ENCODE results near the gene TBC1D16.

TBC1D16 gene

GRCh38 chr17:80009391-80010282 is 26.0 kb downstream of the TBC1D16 start:
- Histone ChIP-seq H3K79me2 (ENCODE audit: control insufficient read depth, insufficient read depth, low read length, unreplicated experiment) (peaks cover 3% of the 10 kb centered on the region), H3K27ac (ENCODE audit: low read depth, low read length) (no peak overlapping the region), H2AFZ (ENCODE audit: low read length, unreplicated experiment) (no peak overlapping the region), H3K4me3 (ENCODE audit: low read depth, low read length) (no peak overlapping the region), H3K27me3 (ENCODE audit: insufficient read depth, low read length) (no peaks in the 10 kb centered on the region), H3K4me1 (ENCODE audit: control insufficient read depth, insufficient read depth, low read length, unreplicated experiment) (no peaks in the 10 kb centered on the region), H3K36me3 (ENCODE audit: insufficient read depth, low read length) (peaks cover 3% of the 10 kb centered on the region; the same call in 1 of the 2 replicates)

- H3K4me3 ChIP-seq (ENCODE audit: low read depth, low read length): no peak overlapping the region
- no peaks in the 10 kb centered on the region for H3K79me2 ChIP-seq (ENCODE audit: control insufficient read depth, insufficient read depth, low read length, unreplicated experiment)
- no peaks in the 10 kb centered on the region for H3K4me1 ChIP-seq (ENCODE audit: control insufficient read depth, insufficient read depth, low read length, unreplicated experiment)
- H3K27ac ChIP-seq (ENCODE audit: low read depth, low read length): no peak overlapping the region
- no peaks in the 10 kb centered on the region for H3K27me3 ChIP-seq (ENCODE audit: insufficient read depth, low read length)
- no peak overlapping the region for H2AFZ ChIP-seq (ENCODE audit: low read length, unreplicated experiment)
- H3K36me3 ChIP-seq (ENCODE audit: insufficient read depth, low read length): no peaks in the 10 kb centered on the region; the same call in 1 of the 2 replicates
These were observed 26.8 kb downstream of the TBC1D16 start for GRCh38 chr17:80008848-80009247.

- Histone ChIP-seq H3K36me3 (ENCODE audit: insufficient read depth, low read length) (no peaks in the 10 kb centered on the region; the same call in 1 of the 2 replicates), H3K4me3 (ENCODE audit: low read depth, low read length) (no peak overlapping the region), H2AFZ (ENCODE audit: low read length, unreplicated experiment) (no peak overlapping the region), H3K27me3 (ENCODE audit: insufficient read depth, low read length) (no peaks in the 10 kb centered on the region), H3K27ac (ENCODE audit: low read depth, low read length) (no peak overlapping the region), H3K79me2 (ENCODE audit: control insufficient read depth, insufficient read depth, low read length, unreplicated experiment) (no peaks in the 10 kb centered on the region), H3K4me1 (ENCODE audit: control insufficient read depth, insufficient read depth, low read length, unreplicated experiment) (no peaks in the 10 kb centered on the region)
These were observed 27.3 kb downstream of the TBC1D16 start for GRCh38 chr17:80008383-80008840.

DNA sequence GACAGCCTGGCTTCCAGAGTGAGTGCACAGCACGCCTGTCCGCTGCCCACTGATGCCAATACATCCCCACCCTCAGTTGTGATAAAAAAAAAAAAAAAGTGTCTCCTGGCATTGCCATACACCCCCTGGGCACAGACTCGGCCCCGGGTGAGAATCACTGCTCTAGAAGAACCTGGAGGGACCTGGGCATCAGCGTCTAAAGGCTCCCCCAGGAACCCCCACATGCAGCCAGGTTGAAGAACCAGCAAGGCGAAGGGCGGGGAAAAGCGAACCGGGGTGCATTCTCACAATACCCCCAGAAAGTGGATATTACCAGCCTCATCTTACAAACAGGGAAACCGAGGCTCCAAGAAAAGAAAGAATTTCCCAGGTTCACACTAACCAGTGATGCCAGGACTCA is 27.7 kb downstream of the TBC1D16 start:
- H3K36me3 ChIP-seq (ENCODE audit: insufficient read depth, low read length): no peaks in the 10 kb centered on the region; the same call in 1 of the 2 replicates
- H3K4me1 ChIP-seq (ENCODE audit: control insufficient read depth, insufficient read depth, low read length, unreplicated experiment): no peaks in the 10 kb centered on the region
- no peak overlapping the region for H3K27ac ChIP-seq (ENCODE audit: low read depth, low read length)
- no peaks in the 10 kb centered on the region for H3K27me3 ChIP-seq (ENCODE audit: insufficient read depth, low read length)
- no peak overlapping the region for H3K4me3 ChIP-seq (ENCODE audit: low read depth, low read length)
- no peak overlapping the region for H2AFZ ChIP-seq (ENCODE audit: low read length, unreplicated experiment)
- no peaks in the 10 kb centered on the region for H3K79me2 ChIP-seq (ENCODE audit: control insufficient read depth, insufficient read depth, low read length, unreplicated experiment)

DNA sequence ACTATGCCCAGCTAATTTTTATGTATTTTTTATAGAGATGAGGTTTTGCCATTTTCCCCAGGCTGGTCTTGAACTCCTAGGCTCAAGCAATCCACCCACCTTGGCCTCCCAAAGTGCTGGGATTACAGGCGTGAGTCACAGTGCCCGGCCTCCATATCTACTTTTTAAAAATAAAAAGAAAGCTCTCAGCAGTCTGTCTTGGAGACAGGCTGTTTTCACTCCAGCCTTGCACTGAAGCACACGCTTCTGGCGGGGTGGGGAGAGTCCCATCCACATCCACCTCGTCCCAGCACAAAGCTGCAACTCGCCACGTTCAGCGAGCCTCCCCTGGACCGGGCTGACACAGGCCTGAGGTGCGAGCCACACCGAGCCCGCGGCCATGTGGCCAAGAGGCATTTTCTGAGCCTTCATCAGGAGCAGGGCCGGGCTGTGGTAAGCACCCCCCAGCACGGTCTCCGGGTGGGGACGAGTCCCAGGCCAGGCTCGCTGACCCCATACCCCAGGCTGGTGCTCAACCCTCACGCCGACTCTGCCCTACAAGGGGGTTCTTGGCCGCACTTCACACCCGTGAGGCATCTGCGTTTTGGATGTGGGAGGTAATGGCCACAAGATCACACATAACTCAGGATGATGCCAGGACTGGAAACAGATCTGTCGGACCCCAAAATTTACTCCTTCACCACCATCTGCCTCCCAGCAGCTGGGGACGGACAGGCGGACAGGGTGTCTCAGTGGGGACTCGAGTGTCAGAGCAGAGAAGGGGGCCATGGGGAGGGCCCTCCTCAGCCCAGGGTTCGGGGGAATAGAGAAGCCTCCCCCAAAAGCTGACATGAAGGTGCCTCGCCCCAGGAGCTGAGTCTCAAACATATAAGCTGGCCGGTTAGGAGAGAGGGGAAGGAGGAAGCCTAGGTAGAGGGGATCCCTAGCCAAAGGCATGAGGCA is 28.6 kb downstream of the TBC1D16 start:
- H3K27me3 ChIP-seq (ENCODE audit: insufficient read depth, low read length): no peaks in the 10 kb centered on the region
- no peaks in the 10 kb centered on the region; the same call in 1 of the 2 replicates for H3K36me3 ChIP-seq (ENCODE audit: insufficient read depth, low read length)
- no peaks in the 10 kb centered on the region for H3K4me1 ChIP-seq (ENCODE audit: control insufficient read depth, insufficient read depth, low read length, unreplicated experiment)
- H3K79me2 ChIP-seq (ENCODE audit: control insufficient read depth, insufficient read depth, low read length, unreplicated experiment): no peaks in the 10 kb centered on the region
- no peak overlapping the region for H2AFZ ChIP-seq (ENCODE audit: low read length, unreplicated experiment)
- H3K27ac ChIP-seq (ENCODE audit: low read depth, low read length): no peak overlapping the region
- no peak overlapping the region for H3K4me3 ChIP-seq (ENCODE audit: low read depth, low read length)

DNA sequence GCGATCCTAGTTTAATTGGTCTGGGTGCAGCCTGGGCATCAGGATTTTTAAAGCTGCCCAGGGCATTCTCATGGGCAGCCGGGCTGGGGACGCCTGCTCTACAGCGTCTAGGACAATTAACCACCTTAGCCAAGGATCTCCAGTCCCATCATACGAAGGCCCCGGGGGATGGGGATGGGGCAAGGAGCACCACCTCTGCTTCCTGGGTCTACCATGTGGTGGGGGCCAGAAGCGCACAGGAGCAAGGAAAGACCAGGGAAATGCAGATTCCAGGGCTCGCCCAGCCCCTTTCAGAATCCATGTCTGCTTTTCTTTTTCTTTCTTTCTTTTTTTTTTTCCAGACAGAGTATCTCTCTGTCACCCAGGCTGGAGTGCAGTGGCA is 29.3 kb downstream of the TBC1D16 start:
- no peaks in the 10 kb centered on the region; the same call in 1 of the 2 replicates for H3K36me3 ChIP-seq (ENCODE audit: insufficient read depth, low read length)
- H3K27me3 ChIP-seq (ENCODE audit: insufficient read depth, low read length): no peaks in the 10 kb centered on the region
- no peak overlapping the region for H3K27ac ChIP-seq (ENCODE audit: low read depth, low read length)
- H3K4me1 ChIP-seq (ENCODE audit: control insufficient read depth, insufficient read depth, low read length, unreplicated experiment): no peaks in the 10 kb centered on the region
- H2AFZ ChIP-seq (ENCODE audit: low read length, unreplicated experiment): no peak overlapping the region
- no peaks in the 10 kb centered on the region for H3K79me2 ChIP-seq (ENCODE audit: control insufficient read depth, insufficient read depth, low read length, unreplicated experiment)
- no peak overlapping the region for H3K4me3 ChIP-seq (ENCODE audit: low read depth, low read length)

DNA sequence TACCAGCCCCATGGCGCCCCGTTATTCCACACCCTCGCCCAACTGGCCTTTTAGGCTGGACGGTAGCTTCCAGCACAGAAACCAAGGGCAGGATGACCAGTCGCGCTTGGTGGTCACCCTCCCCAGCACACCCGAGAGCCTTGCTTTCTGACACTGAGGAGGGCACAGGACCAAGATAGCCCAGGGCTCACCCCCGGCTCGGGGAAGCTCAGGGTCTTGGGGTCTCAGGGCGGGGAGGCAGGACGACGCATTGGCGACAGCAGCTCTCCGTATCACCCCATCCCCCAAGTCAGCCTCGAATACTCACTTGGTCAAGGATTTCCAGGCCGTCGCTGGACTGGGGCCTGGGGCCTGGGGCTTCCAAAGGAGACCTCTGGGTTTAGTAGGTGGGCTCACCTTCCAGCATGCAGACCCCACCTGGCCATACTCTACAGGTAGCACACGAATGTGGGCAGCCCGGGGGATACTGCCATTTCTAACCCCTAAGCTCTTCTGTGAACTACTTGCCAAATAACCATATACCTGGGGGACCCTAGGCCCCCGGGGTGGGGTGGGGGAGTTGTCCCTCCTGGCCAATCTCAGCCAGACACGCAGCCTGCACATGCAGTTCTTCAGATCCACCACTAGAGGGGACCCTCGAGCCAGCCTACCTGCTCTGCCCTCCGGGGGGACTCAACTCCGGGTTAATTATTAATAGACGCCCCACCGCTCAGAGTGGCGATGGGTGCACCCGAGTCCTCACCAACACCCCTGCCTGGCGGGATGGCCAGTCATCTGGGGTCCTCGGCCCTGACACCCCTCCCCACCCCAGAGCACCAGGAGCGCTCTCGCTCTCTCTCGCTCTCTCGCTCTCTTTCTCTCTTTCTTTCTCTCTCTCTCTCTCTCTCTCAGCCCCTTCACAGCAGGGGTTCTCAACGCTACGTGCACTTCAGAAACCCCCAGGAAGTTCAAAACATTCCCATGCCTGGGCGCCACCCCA is 30.0 kb downstream of the TBC1D16 start:
- H3K27me3 ChIP-seq (ENCODE audit: insufficient read depth, low read length): no peaks in the 10 kb centered on the region
- no peaks in the 10 kb centered on the region for H3K4me1 ChIP-seq (ENCODE audit: control insufficient read depth, insufficient read depth, low read length, unreplicated experiment)
- H3K36me3 ChIP-seq (ENCODE audit: insufficient read depth, low read length): no peaks in the 10 kb centered on the region; the same call in 1 of the 2 replicates
- no peak overlapping the region for H3K4me3 ChIP-seq (ENCODE audit: low read depth, low read length)
- no peak overlapping the region for H2AFZ ChIP-seq (ENCODE audit: low read length, unreplicated experiment)
- no peaks in the 10 kb centered on the region for H3K79me2 ChIP-seq (ENCODE audit: control insufficient read depth, insufficient read depth, low read length, unreplicated experiment)
- no peak overlapping the region for H3K27ac ChIP-seq (ENCODE audit: low read depth, low read length)

- Histone ChIP-seq H3K36me3 (ENCODE audit: insufficient read depth, low read length) (no peaks in the 10 kb centered on the region), H3K4me3 (ENCODE audit: low read depth, low read length) (no peak overlapping the region), H3K79me2 (ENCODE audit: control insufficient read depth, insufficient read depth, low read length, unreplicated experiment) (no peaks in the 10 kb centered on the region), H2AFZ (ENCODE audit: low read length, unreplicated experiment) (no peak overlapping the region), H3K27ac (ENCODE audit: low read depth, low read length) (no peak overlapping the region), H3K4me1 (ENCODE audit: control insufficient read depth, insufficient read depth, low read length, unreplicated experiment) (no peaks in the 10 kb centered on the region), H3K27me3 (ENCODE audit: insufficient read depth, low read length) (no peaks in the 10 kb centered on the region)
These were observed 31.7 kb downstream of the TBC1D16 start for GRCh38 chr17:80003969-80004368.

- no peak overlapping the region for H3K4me3 ChIP-seq (ENCODE audit: low read depth, low read length)
- no peaks in the 10 kb centered on the region for H3K36me3 ChIP-seq (ENCODE audit: insufficient read depth, low read length)
- H3K4me1 ChIP-seq (ENCODE audit: control insufficient read depth, insufficient read depth, low read length, unreplicated experiment): no peaks in the 10 kb centered on the region
- H3K27ac ChIP-seq (ENCODE audit: low read depth, low read length): no peak overlapping the region
- H3K27me3 ChIP-seq (ENCODE audit: insufficient read depth, low read length): no peaks in the 10 kb centered on the region
- no peaks in the 10 kb centered on the region for H3K79me2 ChIP-seq (ENCODE audit: control insufficient read depth, insufficient read depth, low read length, unreplicated experiment)
- no peak overlapping the region for H2AFZ ChIP-seq (ENCODE audit: low read length, unreplicated experiment)
These were observed 32.8 kb downstream of the TBC1D16 start for GRCh38 chr17:80002690-80003490.

Data from ACC112 (cell line).